ENCODE measurements around the gene POC1A.

DNA sequence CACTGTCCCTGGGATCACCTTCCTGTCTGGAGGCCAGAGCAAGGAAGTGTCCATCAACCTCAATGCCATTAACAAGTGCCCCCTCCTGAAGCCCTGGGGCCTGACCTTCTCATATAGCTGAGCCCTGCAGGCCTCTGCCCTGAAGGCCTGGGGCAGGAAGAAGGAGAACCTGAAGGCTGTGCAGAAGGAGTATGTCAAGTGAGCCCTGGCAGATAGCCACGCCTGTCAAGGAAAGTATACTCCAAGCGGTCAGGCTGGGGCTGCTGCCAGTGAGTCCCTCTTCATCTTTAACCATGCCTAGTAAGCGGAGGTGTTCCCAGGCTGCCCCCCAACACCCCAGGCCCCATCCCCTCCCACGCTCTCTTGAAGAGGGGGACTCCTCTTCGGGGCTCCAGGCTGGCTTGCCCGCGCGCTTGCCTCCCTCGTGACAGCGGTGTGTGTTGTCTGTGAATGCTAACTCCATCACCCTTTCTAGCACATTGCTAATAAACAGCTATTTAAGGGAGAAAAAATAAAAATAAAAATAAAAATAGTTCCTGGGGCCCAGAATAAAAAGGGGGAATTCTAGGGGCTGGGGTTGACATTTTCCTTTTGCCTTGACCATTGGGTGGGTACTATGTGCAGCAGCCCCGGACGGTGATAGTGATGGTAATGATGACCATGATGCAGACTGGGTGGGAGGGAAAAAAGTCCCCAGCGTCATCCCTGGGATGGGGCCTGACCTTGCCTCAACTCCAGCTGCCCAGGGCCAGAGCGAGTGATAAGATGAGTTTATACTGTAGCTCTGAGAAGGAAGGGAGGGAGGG lies 40.5 kb upstream of the POC1A start:
- TF ChIP-seq, protein P1, sequence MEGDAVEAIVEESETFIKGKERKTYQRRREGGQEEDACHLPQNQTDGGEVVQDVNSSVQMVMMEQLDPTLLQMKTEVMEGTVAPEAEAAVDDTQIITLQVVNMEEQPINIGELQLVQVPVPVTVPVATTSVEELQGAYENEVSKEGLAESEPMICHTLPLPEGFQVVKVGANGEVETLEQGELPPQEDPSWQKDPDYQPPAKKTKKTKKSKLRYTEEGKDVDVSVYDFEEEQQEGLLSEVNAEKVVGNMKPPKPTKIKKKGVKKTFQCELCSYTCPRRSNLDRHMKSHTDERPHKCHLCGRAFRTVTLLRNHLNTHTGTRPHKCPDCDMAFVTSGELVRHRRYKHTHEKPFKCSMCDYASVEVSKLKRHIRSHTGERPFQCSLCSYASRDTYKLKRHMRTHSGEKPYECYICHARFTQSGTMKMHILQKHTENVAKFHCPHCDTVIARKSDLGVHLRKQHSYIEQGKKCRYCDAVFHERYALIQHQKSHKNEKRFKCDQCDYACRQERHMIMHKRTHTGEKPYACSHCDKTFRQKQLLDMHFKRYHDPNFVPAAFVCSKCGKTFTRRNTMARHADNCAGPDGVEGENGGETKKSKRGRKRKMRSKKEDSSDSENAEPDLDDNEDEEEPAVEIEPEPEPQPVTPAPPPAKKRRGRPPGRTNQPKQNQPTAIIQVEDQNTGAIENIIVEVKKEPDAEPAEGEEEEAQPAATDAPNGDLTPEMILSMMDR (conservative IDR thresholded peaks at IDR 0.05; ENCODE audit: low read depth in 2 of 2) = no peak
- TF ChIP-seq, protein P2, sequence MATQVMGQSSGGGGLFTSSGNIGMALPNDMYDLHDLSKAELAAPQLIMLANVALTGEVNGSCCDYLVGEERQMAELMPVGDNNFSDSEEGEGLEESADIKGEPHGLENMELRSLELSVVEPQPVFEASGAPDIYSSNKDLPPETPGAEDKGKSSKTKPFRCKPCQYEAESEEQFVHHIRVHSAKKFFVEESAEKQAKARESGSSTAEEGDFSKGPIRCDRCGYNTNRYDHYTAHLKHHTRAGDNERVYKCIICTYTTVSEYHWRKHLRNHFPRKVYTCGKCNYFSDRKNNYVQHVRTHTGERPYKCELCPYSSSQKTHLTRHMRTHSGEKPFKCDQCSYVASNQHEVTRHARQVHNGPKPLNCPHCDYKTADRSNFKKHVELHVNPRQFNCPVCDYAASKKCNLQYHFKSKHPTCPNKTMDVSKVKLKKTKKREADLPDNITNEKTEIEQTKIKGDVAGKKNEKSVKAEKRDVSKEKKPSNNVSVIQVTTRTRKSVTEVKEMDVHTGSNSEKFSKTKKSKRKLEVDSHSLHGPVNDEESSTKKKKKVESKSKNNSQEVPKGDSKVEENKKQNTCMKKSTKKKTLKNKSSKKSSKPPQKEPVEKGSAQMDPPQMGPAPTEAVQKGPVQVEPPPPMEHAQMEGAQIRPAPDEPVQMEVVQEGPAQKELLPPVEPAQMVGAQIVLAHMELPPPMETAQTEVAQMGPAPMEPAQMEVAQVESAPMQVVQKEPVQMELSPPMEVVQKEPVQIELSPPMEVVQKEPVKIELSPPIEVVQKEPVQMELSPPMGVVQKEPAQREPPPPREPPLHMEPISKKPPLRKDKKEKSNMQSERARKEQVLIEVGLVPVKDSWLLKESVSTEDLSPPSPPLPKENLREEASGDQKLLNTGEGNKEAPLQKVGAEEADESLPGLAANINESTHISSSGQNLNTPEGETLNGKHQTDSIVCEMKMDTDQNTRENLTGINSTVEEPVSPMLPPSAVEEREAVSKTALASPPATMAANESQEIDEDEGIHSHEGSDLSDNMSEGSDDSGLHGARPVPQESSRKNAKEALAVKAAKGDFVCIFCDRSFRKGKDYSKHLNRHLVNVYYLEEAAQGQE (IDR thresholded peaks at IDR 0.05; ENCODE audit: unreplicated experiment) = no peak
- no peak for TF ChIP-seq EZH2 (IDR thresholded peaks at IDR 0.05; ENCODE audit: low read depth, unreplicated experiment)

Data from GM23338 (cell line).